Naive thymus-derived CD4-positive, alpha-beta T cell (primary cell): ENCODE measurements around the gene HIGD2B. TPM values are rescaled to one million over a fixed set of nuclear protein-coding genes. Genes with fewer than 3 reads are reported as not detected.
"Not testable (repeated sequence)": the region's sequence is repeated elsewhere in the genome, so short reads cannot be mapped to it uniquely, and the experiment has no call there.

Experiments used
- ATAC-seq: fragments of 150-1000 bp; cut with Tn5 transposase; 2 replicates; pipeline ENCODE4 v1.10.0; 2021; ENCODE audit warnings: mild to moderate bottlenecking, moderate library complexity
- CTCF ChIA-PET: fragments of 350-600 bp; sonication (Branson Sonifier 250); formaldehyde crosslinking; loops from one replicate; lab custom pipeline; 2021; ENCODE audit warnings: antibody characterized with exemption; lab: Charles Lee
- POLR2A ChIA-PET: fragments of 350-600 bp; sonication (Branson Sonifier 250); formaldehyde crosslinking; loops from one replicate; lab custom pipeline; 2021; ENCODE audit warnings: antibody characterized with exemption, inconsistent platforms; lab: Charles Lee
- DNase-seq, 9 donors: peaks; one replicate each; pipeline versions ENCODE4 v3.0.0 to v3.0.0-alpha.2; 2020 to 2022; ENCODE audit warnings: mixed read lengths in 1 of 9
- H3K27ac ChIP-seq: one replicate; pipeline ENCODE4 v1.7.0; 2013; ENCODE audit warnings: mild to moderate bottlenecking, low read depth, low read length, moderate library complexity
- H3K27me3 ChIP-seq, 2 donors: one replicate each; pipeline ENCODE4 v1.7.0; 2013; ENCODE audit warnings: low read length in 2 of 2, mild to moderate bottlenecking in 2 of 2, moderate library complexity in 2 of 2; ENCODE audit not compliant: control insufficient read depth in 2 of 2, insufficient read depth in 2 of 2
- H3K36me3 ChIP-seq, 3 experiments: 1 replicate in 2 of 3; 2 replicates in 1 of 3; pipeline ENCODE4 v1.7.0; 2013; ENCODE audit warnings: low read length in 3 of 3, mild to moderate bottlenecking in 3 of 3, moderate library complexity in 1 of 3; ENCODE audit not compliant: insufficient read depth in 3 of 3, control insufficient read depth in 2 of 3
- H3K4me1 ChIP-seq, 2 donors: one replicate each; pipeline ENCODE4 v1.7.0; 2013; ENCODE audit warnings: low read length in 2 of 2, mild to moderate bottlenecking in 2 of 2, moderate library complexity in 1 of 2; ENCODE audit not compliant: control insufficient read depth in 2 of 2, insufficient read depth in 2 of 2
- H3K4me3 ChIP-seq: 2 replicates; pipeline ENCODE4 v1.7.0; 2013; ENCODE audit warnings: mild to moderate bottlenecking, low read length
- H3K9me3 ChIP-seq, 3 experiments: 1 replicate in 2 of 3; 2 replicates in 1 of 3; pipeline ENCODE4 v1.7.0; 2013; ENCODE audit warnings: low read length in 3 of 3; ENCODE audit not compliant: control insufficient read depth in 2 of 3
- H3K27ac Mint-ChIP-seq, 9 donors: one replicate each; pipeline ENCODE4 v1.8.0; 2020 to 2022; ENCODE audit warnings: mixed read lengths in 9 of 9, mild to moderate bottlenecking in 8 of 9, moderate library complexity in 5 of 9, inconsistent platforms in 2 of 9
- H3K27me3 Mint-ChIP-seq, 5 donors: one replicate each; pipeline ENCODE4 v1.8.0; 2021 to 2022; ENCODE audit warnings: mixed read lengths in 5 of 5, mild to moderate bottlenecking in 1 of 5
- H3K36me3 Mint-ChIP-seq, 5 donors: one replicate each; pipeline ENCODE4 v1.8.0; 2020 to 2022; ENCODE audit warnings: mixed read lengths in 5 of 5, mild to moderate bottlenecking in 3 of 5, inconsistent platforms in 1 of 5
- H3K4me1 Mint-ChIP-seq, 7 donors: one replicate each; pipeline ENCODE4 v1.8.0; 2020 to 2022; ENCODE audit warnings: mixed read lengths in 7 of 7, mild to moderate bottlenecking in 3 of 7, inconsistent platforms in 1 of 7
- H3K4me3 Mint-ChIP-seq, 10 donors: one replicate each; pipeline ENCODE4 v1.8.0; 2020 to 2022; ENCODE audit warnings: mild to moderate bottlenecking in 10 of 10, mixed read lengths in 10 of 10, moderate library complexity in 6 of 10, inconsistent platforms in 2 of 10
- H3K9me3 Mint-ChIP-seq, 11 donors: one replicate each; pipeline ENCODE4 v1.8.0; 2020 to 2022; ENCODE audit warnings: mixed read lengths in 11 of 11, mild to moderate bottlenecking in 4 of 11, inconsistent platforms in 1 of 11, moderate library complexity in 1 of 11
- intact Hi-C, 2 donors: fragments of 100-400 bp; cut with micrococcal nuclease; formaldehyde crosslinking; loops; one replicate each; pipeline ENCODE4 v1.15.1; 2023
- polyA plus RNA-seq, 2 donors: library from polyadenylated mRNA; unstranded; fragments of 300-500 nt; fragmentation: Illumina TruSeq; gene quantifications; one replicate each; pipeline ENCODE4 v1.2.3, GENCODE V29; 2021
- total RNA-seq, 6 experiments: library from RNA in 5 of 6; stranded (reverse) in 5 of 6; gene quantifications; 1 replicate in 5 of 6; 2 replicates in 1 of 6; pipeline ENCODE4 v1.2.3 and lab custom pipeline; 2021 to 2026

The HIGD2B gene
- total and polyA plus RNA-seq, 7 experiments from 2014 or later: 0.21 to 0.69 (median 0.60) TPM; not detected in 3

- H3K9me3 Mint-ChIP-seq, H3K4me3 ChIP-seq, H3K9me3 ChIP-seq, H3K4me1 Mint-ChIP-seq, CTCF ChIA-PET, H3K4me3 Mint-ChIP-seq, POLR2A ChIA-PET, H3K27ac Mint-ChIP-seq, H3K27me3 ChIP-seq, H3K36me3 Mint-ChIP-seq, ATAC-seq, intact Hi-C loops, H3K36me3 ChIP-seq, H3K27me3 Mint-ChIP-seq, H3K4me1 ChIP-seq, DNase-seq, H3K27ac ChIP-seq: not testable (repeated sequence)
These were observed 59.8 kb downstream of the HIGD2B start for GRCh38 chr15:72626153-72626552.

Other genes starting within 250 kb of the HIGD2B start
- gene ARIH1, start 211.9 kb downstream of the HIGD2B start, total RNA-seq: 100 to 1,000 TPM; 128 to 191 (median 181) TPM
- 10 to 100 TPM; 20.1 to 23.3 TPM for gene ARIH1, start 211.9 kb downstream of the HIGD2B start, polyA plus RNA-seq
- under 1 TPM in 3 of 5 experiments, not detected in 2; 0.27 to 0.70 (median 0.49) TPM for gene GOLGA6B, start 31.5 kb downstream of the HIGD2B start, total RNA-seq
- gene GOLGA6B, start 31.5 kb downstream of the HIGD2B start, polyA plus RNA-seq: not detected
- gene BBS4, start within 50 bp of the HIGD2B start, total RNA-seq: 10 to 100 TPM; 11.9 to 26.5 (median 16.2) TPM
- gene BBS4, start within 50 bp of the HIGD2B start, polyA plus RNA-seq: 10 to 100 TPM in 1 of 2 donors, 1 to 10 TPM in 1; 9.6 to 13.3 TPM
- 100 to 1,000 TPM in 1 of 5 experiments, 10 to 100 TPM in 4; 96.2 to 129 (median 98.2) TPM for gene ADPGK, start 97.6 kb upstream of the HIGD2B start, total RNA-seq
- 100 to 1,000 TPM in 1 of 2 donors, 10 to 100 TPM in 1; 79.8 to 107 TPM for gene ADPGK, start 97.6 kb upstream of the HIGD2B start, polyA plus RNA-seq